ENCODE data around the gene PER1.
"Not testable (repeated sequence)": the region's sequence is repeated elsewhere in the genome, so short reads cannot be mapped to it uniquely, and the experiment has no call there.

PER1 gene

DNA sequence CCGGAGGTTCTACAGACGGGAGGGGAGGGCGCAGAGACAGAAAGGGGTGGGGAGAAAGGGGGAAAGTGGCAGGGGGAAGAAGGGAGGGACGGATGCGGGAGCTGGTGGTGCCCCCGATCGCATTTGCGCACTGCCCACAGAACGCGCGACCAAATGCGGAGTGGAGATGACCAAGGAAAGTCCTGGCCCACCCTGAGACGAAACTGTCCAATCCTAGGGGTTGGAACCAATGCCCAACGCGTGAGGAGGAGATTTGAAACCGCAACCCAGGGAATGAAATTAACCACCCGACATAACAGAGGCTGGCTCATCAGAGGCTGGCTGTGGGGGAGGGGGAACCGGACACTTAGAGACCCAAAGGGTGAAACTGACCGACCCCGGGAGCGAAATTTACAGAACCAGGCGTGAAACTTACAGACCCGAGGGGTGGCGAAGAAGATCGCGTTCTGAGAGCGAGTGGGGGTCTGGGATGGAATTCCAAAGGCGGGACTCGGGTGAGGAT lies 29.7 kb downstream of the PER1 start:
- no peak for DNase-seq (ENCODE audit: low spot score)

DNA sequence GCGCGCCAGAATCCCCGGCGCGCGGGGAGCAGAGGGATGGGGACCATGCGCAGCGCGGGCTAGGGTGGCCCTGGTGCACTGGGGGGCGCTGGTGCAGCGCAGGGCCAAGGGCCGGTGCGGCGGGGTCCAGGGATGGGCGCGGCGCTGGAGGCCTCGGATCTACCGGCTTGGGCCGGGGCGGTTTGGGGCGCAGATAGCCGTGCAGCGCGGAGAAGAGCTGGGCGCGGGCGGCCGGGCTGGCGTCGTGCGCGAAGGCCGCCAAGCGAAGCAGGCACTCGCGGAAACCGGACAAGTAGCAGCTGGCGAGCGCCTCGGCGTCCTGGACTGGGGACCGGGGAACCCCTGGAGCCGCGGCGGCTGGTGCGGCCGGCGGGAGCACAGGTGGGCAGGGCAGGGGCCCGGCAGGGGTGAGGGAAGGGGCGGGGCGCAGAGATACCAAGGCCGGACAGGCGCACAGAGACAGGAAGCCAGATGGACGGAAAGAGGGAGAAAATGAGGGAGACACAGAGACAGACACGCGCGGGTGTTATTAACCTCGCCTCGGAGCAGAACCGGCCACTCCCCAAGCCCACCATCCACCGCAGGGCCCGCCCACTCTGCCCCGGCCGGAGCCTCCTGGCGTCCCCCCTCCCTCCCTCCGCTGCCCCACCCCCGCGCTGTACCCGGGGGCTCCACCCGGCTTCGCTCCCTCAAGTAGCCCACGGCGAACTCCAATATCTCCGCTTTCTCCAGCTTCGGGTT lies 30.4 kb downstream of the PER1 start:
- DNase-seq (ENCODE audit: low spot score) (peak; percentile 42), FAIRE-seq (no peak)

More for the DNA sequence above, 29.7 kb downstream of the PER1 start:
- no peak for FAIRE-seq

DNA sequence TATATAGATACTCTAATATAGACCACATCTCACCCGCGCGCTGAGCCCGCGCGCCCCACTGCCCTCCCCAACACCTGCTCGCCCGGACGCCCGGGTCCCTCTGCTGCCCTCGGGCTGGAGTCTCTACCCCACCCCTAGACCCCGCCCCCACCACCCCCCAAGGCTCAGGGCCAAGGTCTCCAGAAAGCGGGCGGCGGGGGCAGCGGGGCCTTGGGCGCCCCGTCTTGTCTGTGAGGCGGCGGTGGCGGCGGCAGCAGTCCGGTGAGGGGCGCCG lies 30.9 kb downstream of the PER1 start:
- DNase-seq (ENCODE audit: low spot score), result no peak
- no peak for FAIRE-seq

DNA sequence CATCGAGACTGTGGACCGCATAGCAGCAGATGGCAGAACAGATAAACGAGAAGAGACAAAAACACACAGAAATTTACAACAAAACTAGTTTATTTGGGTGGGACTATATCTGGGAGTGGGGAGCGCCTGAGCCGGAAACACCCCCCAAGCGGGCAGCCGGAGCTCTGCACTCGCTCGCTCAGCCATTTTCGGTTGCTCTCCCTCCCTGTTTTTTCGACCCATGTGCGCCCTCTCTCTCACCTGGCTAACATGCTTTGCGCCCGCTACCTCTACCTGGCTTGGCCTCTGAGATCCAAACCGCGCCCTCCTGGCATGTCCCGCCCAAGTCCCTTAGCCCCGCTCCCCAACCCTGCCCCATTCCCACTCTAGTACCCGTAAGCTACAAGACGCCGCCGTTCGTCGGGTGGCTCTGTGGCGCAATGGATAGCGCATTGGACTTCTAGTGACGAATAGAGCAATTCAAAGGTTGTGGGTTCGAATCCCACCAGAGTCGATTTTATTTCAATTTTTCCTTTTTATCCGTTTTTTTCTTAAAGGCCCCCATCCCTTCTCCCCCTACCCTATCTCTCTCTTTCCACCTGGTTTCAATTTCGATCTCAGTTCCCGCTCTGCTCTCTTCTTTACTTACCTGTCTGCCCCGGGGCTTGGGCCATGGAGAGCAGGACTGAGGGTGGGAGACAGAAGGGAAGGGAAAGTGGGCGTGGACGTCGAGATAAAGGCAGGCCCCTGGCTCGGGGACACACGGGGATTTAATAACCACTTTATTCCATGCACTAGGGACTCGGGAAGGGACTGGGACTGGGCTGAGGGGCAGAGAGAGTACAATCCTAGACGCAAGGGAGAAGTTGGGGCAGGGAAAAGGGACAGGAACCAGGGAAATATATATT lies 31.4 kb downstream of the PER1 start:
- DNase-seq (ENCODE audit: low spot score) (peak; percentile 51), FAIRE-seq (no peak)

DNA sequence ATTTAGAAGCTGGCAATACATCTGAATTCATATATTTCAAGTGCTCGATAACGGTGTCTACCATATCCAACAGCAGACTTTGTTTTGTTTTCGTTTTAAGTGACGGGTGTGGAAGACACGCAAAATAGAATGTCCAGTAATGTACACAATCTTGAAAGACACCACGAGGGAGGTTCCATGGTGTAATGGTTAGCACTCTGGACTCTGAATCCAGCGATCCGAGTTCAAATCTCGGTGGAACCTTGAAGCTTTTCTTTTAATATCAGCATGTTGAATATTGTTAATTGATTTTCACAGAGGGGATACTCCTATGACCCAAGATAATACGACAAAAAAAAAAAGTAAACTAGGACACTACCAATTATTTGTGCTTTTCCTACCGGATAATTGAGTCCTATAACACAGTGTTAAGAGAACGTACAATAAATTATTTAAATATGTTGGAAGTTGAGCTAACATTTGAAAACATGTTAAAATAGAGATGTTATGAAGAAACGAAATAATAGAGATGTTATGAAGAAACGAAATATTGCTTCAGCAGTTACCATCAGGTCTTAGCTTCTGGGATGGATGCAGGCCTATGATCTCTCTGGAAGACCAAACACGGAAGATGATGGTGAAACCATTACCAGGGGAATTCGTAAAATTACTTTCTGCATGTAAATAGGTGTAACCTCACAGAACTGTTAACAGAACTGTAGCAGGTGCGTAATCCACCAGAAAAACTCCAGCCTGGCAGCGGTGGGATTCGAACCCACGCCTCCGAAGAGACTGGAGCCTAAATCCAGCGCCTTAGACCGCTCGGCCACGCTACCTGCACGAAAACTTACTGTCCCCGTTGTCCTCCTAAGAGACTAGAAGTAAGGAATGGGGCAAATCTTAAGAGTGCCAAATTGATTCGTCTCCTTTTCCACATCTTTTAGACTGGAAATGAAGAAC lies 32.4 kb downstream of the PER1 start:
- FAIRE-seq (no peak), DNase-seq (ENCODE audit: low spot score) (peak; percentile 25)

DNA sequence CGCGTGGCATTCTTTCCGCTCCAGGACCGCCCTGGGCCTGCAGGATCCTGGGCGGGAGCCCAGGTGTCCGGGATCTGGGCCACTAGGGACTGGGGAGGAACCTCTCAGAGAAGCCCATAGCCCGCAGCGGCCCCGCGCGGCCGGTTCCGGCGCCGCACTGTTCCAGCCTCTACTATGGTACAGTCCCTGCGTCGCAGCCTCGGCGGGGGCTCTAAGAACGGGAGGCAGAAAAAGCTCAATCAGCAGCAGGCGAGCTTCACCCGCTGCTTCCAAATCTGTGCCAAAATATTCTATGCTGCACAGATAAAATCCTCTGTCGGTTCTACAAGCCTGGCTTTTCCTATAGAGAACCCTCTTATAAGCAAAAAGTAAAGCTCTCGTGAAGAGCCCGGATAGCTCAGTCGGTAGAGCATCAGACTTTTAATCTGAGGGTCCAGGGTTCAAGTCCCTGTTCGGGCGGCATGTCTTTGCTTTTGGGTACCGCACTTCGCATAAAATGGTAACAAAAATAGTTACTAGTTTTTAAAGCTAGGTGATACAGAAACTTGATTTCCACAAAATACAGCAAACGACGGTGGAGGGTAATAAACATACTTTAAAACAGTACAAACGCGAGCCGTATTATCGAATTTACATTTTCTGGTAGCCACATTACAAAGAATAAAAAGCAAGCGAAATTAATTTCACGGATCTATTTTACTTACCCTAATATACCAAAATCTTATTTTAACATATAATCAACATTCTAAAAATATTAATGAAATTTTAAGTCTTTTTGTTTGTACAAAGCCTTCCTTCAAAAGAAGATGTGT lies 33.2 kb downstream of the PER1 start:
- FAIRE-seq (no peak), DNase-seq (ENCODE audit: low spot score) (peak; percentile 68)

DNA sequence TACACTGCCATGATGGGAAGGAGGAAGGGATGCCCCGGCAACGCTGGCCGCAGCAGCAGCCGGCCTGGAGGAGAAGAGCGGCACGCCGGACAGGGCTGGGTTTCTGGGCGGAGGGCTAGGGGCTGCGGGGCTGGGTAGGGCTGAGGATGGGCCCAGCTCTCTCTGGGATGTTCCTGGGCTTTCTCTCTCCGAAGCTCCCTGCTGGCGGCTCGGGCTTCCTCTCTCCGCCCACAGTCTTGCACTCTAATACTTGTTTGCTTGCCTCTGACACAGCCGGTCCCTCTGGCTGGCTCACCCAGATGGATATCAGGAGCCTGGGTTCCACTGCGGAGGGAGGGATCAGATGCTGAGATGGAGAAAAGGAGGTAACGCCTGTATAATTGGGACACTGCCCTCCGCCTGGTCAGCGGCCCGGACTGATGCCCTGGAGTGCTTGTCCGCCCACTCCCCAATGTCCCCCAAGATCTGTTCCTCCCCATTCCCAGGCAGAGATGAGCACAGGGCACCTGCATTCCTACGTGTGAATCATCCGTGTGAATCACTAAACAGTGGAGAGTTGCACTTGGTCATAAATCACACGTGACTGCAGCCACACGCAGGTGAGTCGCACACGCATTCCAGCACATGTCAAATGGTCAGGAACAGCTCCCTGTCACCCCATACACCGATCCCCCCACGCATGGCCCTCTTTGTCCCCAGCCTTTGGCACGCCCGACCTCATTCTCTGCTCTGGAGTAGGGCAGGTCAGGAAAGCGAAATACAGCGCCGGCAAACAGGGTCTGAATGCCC lies 34.0 kb downstream of the PER1 start, which contains the start of gene ALOXE3:
Gene ALOXE3, minus strand, starts transcription at position 535 of the 789 bp plus-strand sequence. Its CDS starts 524 bp downstream, at position 11.
- DNase-seq (ENCODE audit: low spot score), result peak; percentile 68
- no peak for FAIRE-seq

DNA sequence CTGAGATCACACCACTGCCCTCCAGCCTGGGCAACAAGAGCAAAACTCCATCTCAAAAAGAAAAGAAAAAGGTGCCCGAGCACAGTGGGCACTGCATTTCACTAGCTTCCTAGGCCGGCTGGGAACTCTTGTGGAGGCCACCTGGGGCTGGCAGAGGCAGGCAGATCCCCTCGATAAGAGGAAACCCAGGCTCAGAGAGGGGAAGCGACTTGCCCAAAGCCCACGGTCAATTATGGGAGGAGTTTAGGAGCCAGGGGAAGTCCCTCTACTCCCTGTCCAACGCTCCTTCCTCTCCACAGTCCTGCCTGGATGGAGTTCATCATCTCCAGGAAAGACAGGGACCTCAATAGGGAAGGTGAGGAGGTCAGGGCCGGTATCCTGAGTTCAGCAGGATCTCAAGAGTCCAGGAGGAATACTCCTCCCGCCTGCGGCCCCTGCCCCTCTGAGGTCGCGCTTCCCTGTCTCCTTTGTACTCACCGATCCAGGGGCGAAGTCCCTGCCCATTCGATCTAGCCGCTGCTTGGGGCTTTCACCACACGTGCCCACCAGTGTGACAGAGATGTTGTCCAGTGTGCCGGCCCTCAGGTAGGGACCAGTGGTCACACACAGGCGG lies 34.7 kb downstream of the PER1 start:
- FAIRE-seq (no peak), DNase-seq (ENCODE audit: low spot score) (no peak)

DNA sequence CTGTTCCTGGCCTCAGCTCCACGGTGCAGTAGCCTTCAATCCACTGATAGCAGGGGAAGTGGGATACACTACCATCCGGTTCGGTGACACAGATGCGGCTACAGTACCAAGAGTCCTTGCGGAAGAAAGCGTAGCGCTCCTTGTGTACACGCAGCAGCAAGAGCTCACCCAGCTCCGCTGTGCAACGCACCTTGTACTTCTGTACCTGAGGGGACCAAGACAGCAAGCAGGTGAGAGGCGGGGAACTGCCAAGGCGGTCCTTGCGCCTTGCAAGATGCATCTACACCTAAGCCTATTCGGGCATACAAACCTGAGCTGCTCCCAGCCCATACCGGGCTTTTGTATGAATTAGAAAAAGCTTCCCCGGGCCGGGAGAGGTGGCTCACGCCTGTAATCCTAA lies 35.4 kb downstream of the PER1 start:
- FAIRE-seq (no peak), DNase-seq (ENCODE audit: low spot score) (no peak)

DNA sequence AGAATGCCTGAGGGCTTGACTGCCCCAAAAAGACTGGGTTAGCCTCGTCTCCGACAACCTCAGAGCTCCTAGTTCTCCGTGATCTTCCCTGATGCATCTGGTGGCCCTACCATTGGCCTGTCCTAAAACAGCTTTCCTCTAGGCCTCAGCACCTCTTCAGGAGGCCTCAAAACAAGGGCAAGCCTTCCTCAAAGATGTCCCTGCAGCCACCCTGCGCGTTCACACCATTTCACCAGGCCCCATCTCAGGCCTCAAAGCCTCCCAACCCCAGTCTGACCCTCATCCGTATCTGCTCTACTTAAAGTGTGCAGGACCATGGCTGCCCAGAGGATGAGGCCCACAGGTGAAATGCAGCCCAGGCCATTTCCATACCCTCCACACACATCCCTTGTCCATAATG lies 41.3 kb downstream of the PER1 start:
- no peak for DNase-seq (ENCODE audit: low spot score)
- FAIRE-seq, result no peak

DNA sequence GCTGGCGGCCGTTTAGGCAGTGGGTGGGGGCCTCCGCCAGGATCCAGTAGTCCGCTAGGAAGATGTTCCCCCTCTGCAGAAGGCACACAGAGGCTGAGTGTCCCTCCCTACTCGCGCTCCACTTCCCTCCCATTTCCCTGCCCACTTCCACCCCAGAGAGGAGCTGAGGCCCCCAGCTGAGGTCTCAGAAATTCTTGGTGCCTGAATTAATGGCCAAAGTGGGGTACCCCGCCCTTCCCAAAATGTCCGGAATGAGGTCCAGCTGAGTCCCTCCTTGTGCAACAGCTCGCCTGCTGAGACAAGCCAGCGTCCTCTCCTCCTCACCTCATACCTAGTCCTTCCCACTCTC lies 41.8 kb downstream of the PER1 start:
- no peak for FAIRE-seq
- DNase-seq (ENCODE audit: low spot score), result no peak

DNA sequence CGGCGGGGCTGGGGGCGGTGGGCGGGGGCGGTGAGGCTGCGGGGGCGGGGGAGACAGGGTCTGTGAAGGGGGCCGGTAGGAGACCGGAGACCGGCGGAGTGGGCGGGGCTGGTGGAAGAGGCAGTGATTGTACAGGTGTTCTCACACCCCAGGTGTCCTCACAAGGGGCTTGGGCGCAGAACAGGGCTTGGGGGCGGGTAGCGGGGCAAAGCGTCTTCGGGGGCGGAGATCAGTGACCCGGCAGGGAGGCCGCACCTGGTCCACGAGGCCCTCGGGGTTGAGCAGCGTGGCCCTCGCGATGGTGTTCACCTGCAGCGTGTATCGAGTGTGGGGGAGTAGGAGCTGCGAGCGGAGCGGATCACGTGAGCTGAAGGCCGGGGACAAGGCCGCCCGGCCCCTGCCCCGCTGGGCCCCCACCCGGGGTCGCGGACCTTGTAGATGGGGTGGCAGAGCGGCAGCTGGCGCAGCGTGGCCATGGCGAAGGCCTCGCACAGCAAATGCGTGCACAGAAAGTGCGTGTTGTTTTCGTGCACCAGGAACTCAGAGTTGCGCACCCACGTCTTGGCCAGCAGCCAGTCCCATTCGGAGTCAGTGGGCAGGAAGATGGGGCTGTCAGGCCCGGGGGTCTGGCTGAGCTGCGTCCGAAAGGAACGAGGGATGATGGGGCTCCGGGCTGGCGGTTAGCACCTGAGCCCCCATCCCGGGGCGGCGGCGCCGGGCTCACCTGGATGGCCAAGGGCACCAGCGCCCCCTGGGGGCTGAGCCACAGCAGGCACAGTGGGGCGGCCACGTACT lies 42.3 kb downstream of the PER1 start:
- DNase-seq (ENCODE audit: low spot score), result no peak
- FAIRE-seq, result no peak

DNA sequence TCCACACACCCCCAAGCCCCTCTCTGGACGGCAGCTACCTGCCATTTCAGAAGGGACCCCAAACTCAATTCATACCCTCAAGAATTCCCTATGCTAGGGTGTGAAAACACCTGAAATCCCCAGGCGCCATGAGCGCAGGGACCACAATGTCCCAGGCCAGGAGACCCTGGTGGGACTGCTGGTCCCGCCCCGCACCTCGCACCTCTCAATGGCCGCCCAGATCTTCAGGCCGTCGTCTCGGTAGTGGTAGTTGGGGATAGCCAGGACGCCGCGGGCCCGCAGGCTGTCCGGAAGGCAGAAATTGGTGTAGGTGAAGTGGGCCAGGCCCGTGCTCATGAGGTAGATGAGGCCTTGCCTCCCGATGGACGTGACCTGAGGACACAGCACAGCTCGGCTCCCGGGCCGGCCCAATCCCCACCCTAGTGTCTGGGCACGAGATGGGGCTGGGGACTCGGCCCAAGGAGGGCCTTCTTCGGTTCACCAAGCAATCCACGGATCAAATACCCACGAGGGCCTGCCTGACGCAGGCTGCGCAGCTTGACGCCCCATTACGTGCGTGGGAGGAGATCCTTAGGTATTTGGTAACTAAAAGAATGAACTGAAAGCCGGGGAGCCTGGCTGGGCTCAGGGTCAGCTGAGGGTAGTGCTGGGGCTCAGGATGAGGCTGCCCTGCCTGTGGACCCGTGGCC lies 43.1 kb downstream of the PER1 start:
- DNase-seq (ENCODE audit: low spot score), result no peak
- FAIRE-seq, result no peak

DNA sequence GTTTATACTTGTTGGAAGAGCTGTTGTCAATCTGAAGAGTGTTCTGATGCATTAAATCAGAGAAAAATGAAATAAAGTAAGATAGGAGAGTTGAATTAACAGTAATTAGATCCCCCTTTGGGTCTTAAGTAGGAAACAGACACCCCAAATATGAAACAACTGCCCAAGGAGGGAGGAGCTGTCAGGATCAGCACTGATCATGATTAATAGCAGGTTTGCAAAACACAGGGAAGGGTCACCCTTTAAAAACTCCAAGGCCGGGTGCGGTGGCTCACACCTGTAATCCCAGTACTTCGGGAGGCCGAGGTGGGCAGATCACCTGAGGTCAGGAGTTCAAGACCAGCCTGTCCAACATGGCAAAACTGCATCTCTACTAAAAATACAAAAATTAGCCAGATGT lies 45.2 kb downstream of the PER1 start:
- FAIRE-seq, result not testable (repeated sequence)

DNA sequence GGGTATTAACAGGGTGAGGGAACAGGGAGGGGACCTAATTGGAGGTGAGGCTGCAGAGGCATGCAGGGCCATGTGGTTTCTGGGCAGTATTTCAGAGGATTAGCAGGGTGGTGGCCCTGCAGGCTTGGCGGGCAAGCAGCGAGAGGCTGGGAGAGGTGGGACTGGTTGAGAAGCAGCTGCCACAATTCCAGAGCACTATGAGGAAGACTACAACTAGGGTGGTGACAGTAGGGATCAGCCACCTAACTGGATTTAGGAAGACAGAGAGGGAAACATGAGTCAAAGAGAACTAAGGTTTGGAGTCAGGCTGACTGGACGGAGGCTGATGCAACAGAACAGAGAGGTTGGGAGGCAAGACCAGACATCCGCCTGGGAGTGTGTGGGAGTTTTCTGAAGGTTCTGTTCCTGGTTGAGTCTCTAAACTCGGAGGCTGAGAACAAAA lies 46.2 kb downstream of the PER1 start:
- FAIRE-seq (no peak), DNase-seq (ENCODE audit: low spot score) (no peak)

More for the DNA sequence above, 45.2 kb downstream of the PER1 start:
- DNase-seq (ENCODE audit: low spot score), result not testable (repeated sequence)

DNA sequence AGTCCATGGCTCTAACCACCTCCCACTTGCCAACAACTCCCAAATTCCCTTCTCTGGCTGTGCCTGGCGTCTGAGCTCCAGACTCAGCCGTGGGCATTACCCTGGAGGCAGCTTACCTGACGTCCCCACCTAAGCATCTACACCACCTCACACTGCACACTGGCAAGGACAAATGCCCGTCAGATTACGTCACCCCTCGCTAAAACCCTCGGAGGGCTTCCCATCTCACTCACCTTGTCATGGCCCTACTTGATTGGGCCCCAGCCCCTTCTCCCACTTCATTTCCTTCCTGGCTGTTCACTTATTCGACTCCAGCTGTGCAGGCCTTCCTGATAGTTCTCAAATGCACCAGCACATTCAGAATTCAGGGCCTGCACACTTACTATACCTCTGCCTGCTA lies 47.3 kb downstream of the PER1 start:
- DNase-seq (ENCODE audit: low spot score) (no peak), FAIRE-seq (no peak)

DNA sequence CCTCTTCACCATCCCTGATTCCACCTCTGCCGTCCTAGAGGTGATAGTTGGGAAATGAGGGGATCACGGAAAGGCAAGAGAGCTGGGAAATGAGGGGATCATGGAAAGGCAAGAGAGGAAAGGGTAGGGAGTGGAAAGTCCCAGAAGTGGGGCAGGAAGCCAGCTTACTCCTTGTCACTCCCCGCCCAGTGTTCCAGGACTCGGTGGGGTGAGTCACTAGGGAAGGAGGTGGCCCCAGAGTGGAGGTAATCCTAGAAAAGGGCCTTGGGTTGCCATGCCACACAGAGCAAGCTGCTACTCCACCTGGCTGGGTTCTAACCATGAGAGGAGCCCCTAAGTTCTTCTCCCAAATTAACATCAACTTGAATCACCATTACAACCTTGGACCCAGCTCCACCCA lies 48.7 kb downstream of the PER1 start:
- no peak for DNase-seq (ENCODE audit: low spot score)
- no peak for FAIRE-seq

DNA sequence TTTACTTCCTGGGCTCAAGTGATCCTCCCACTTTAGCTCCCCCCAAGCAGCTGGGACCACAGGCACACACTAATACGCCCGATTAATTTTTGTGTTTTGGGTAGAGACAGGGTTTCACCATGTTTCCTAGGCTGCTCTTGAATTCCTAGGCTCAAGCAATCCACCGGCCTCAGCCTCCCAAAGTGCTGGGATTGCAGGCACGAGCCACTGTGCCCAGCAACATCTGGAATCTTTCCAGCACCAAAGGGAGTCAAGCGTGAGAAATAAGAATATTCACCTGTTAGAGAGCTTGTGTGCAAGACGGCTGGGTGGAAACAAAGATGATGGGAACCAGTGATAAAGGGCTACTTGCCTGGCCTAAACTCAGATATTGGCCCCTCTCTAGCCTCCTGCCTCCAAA lies 50.5 kb downstream of the PER1 start:
- DNase-seq (ENCODE audit: low spot score) (no peak), FAIRE-seq (no peak)
